HG03442 (cell line): Measurements from ENCODE around the gene LRRC4C.

ENCODE experiments used
- ATAC-seq: cut with Tn5 transposase; IDR thresholded peaks from one replicate; pipeline ENCODE4 v1.9.1; 2021; ENCODE audit warnings: mild to moderate bottlenecking, moderate library complexity; ENCODE audit not compliant: unreplicated experiment

The LRRC4C gene

DNA sequence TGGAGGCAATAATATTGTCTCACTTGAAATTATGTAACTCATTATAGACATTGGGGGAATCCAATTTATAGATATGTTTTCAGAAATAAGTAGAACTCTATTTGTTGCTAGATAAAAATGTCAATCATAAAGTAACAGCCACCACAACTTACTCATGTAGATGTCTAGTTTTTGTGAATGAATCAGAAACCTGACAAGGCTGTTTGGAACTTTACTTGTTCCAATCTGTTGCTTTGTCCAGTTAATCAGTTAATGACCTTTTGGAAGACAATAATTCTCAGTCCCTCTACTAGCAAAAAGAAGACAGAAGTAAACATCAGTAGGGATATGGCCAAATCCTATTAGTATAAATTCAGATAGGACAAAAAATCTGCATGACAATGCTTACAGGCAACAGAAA lies 1143.3 kb downstream of the LRRC4C start:
- ATAC-seq, result no peak

DNA sequence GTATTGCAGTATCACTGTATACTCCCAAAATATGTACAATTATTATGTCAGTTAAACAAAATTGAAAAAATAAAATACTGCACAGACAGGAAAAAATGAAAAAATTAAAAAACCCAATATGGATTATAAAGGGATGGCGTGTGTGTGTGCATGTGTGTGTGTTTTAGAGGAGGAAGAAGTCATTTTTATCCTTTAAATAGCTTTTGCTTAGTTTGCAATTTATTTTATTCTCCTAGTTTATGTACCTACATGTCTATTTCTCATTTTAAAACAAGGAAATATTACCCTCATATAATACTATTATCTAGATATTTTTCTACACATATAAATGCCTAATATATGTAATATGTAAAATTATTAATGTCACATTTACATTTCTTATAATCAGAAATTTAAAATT lies 1144.3 kb downstream of the LRRC4C start:
- ATAC-seq, result no peak

DNA sequence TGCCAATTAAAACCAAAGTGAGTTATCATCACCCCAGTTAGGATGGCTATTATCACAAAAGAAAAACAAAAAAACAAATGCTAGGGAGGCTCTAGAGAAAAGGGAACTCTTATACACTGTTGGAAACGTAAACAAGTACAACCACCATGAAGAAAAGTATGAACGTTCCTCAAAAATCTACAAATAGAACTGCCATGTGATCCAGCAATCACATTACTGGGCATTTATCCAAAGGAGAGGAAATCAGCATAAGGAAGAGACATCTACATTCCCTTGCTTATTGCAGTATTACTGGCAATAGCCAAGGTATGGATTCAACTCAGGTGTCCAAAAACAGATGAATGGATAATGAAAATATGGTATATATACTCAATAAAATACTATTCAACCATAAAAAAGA lies 1145.1 kb downstream of the LRRC4C start:
- ATAC-seq, result no peak

DNA sequence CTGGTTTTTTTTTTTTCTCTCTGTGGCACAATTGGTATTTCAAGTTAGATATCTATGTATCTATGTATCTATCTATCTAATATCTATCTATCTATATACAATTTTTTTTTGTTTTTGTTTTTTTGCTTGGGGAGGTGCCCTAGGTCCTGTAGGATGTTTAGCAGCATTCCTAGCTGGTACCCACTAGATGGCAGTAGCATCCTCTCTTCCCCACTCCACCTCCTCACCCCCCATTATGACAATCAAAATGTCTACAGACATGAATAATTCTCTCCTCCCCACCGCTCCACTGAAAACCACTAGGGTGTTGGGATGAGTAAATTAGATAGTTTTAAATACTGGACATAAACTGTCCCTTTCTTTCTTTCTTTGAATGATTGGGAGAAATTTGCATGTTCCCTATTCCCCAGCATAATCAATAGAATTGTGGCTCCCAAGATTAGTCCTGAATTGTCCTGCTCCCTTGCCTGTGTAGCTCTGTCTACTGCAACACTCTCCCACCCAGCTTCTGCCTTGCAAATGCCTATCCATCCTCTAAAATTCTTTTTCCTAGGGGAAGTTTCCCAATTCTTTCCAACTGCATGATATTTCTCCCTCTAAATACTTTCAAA lies 1152.4 kb downstream of the LRRC4C start:
- peak; percentile 79 for ATAC-seq

DNA sequence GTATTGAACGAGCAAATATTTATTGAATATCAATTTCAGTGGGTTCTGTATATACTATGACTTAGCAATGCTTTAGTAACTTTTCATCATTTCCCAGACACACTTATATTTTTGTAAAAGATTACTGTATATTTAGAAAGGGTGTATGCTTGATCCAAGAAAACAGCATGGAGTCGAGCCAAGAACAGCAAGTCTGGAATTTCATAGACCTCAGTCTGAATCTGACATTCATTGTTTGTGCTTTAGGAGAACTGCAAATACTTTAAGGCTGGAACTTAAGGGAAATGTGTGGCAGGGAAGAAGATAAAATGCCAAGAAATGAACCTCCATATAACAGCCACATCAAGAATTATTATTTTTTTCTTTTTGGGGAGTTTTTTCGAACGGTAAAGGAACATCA lies 1156.8 kb downstream of the LRRC4C start:
- ATAC-seq, result no peak

DNA sequence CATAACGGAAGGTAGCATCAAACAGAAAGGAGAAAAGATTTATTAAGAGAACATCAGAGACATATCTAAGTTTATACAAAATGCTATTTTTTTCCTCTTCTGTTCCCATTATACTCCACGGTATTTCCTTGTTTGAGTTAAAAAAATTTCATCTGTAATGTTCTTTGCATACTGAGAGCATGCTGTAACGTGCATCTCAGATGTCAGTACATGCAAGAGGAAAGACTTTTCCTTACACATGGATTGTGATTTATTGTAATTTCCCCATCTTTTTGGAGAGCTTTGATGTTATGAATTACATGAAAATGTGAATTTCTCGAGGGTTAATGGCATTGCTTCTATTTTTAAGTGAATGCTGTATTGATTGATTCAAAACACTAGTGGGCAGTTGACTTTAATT lies 1164.0 kb downstream of the LRRC4C start:
- no peak for ATAC-seq

DNA sequence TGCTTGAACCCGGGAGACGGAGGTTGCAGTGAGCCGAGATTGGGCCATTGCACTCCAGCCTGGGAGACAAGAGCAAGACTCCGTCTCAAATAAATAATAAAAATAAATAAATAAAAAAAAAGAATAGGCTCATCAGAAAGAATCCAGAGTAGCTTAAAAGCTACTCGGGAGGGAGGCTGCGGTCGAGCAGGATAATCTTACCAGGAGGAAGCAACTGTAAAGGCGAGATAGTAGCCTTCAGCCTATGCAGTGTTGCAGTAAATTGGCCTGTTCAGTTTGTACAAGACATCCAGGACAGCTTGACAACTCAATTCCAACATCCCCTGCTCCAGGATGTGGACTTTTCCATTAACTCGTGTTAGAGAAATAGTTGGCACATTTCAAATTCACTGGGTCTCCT lies 1164.7 kb downstream of the LRRC4C start:
- no peak for ATAC-seq

DNA sequence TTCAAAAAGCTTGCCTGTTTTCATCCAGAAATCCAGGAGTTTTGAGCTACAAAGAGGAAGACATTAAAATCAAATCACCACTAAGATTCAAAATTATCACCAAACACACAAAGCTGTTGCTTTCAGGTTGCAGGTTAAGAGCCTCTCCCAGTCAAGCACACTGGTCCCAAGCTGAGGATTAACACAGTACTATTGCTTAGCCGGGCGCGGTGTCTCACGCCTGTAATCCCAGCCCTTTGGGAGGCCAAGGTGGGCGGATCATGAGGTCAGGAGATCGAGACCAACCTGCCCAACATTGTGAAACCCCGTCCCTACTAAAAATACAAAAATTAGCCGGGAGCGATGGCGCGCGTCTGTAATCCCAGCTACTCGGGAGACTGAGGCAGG lies 1165.1 kb downstream of the LRRC4C start:
- peak; percentile 23 for ATAC-seq

DNA sequence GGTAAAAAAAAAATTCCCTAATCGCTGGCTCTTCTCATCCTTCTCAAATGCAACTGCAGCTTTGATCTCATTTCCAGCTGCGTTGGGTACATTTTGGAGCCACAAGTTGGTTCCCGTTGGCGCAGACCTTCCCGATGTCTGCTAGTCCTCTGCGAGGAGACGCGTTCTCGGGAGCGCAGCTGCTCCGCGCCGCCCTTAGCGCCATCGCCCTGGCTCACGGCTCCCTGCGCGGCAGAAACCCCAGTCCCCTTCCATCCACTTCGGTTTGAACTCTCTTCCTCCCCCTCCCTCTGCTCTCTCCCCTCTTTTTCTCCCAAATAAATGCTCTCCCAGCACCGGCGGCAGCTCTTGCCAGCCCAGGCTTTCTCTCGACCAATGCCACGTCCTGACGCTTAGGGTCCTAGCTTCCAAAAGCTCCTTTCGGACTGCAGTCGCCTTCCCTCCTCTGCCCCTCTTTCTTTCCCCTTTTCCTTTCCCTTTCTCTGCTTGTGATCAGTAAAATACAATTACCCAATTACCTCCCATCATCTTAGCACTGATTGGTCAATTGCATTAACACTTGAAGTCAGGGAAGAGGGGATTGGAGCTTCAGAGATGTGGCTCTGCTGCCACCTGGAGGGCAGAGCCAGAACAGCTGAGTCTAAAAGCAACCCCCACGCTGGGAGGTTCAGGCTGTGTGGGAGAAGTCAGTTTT lies 1165.7 kb downstream of the LRRC4C start:
- ATAC-seq, result peak; percentile 93

DNA sequence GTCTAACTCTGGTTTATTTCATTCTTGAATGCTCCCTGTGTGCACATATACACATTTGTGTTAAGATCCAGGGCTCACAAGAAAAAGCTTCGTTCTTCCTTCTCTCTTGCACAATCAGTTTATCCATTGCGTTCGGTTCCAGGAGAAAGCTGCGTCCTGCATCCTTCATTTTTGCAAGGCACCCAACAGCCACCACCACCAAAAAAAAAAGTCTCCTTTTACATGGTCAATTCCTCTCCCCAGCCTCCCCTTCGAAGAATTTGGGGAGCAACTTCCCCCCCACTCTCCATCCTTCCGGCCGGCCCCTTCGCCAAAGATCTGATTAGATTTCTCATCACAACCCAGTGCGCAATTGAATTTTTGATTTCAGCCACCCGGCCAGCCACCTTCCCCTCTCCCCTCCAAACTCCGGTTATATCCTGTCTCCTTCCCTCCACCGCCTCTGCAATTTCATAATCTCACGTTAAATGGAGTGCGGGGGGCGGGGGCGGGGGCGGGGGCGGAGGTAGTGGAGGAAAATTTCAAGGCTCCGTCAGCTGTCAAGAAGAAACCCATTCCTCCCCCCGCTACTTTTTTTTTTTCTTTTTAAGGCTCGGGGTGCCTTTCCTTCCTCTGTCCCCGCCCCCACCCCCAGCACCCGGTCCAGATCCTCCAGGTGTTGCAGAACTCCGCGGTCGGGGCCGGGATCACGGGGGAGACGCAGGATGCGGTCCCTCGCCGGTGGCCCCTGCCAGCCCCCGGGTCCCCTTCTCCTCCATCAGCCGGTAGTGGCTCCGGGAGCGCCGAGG lies 1166.5 kb downstream of the LRRC4C start:
- no peak for ATAC-seq

DNA sequence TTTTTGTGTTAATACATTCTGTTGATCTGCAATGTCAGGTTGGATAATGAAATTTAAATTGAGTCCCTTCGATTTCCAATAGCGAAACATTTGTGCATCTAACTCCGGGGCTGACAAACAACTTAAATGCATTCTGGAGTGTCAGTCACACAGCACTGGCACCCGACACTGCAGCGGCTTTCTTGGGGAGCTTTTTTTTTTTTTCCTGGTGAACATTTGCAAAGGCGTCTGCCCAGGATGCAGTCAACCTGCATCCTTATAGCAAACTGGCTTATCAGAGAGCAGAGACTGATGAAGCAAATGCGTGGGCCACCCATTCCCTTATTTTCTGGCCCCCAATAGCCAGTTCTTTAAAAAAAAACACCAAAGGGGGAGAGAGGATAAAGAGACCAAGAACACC lies 1167.7 kb downstream of the LRRC4C start:
- ATAC-seq, result no peak

DNA sequence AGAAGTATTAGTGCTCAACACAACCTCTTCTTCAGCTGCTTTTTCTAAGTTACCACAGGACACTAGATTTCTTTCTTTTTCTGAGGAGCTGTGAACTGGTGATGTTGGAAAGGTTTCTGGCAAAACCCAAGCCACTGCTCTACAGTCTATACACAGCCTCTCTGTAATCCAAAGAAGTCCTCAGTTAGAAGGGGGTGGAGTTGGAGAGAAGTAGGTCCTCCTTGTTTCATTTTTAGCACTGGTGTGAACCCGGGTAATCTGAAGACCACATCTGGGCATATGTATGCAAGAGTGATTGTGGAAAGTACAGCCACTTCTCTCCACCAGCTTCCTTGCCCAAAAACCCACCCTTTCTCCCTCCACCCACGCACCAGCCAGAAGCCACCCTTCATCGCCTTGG lies 1168.1 kb downstream of the LRRC4C start:
- no peak for ATAC-seq

DNA sequence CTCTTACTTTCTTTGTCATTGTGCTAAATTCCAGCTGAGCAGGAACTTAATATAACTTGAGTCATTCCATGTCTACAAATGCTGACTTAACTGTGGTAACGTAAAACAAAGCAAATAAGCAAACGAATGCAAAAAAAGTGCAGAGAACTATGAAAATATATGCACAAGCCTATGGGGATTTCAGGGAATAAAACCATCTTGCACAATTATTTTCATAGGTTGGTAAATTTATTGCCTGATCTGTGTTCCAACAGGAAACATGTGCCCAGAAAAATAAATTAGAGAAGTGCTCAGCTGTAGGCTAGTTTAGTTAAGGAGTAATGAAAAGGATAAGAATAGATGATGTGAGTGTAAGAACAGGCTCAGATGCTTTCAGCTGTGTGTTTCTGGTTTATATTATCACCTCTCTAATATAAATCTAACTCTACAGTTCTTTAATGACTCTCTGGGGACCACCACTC lies 1169.3 kb downstream of the LRRC4C start:
- ATAC-seq, result no peak

DNA sequence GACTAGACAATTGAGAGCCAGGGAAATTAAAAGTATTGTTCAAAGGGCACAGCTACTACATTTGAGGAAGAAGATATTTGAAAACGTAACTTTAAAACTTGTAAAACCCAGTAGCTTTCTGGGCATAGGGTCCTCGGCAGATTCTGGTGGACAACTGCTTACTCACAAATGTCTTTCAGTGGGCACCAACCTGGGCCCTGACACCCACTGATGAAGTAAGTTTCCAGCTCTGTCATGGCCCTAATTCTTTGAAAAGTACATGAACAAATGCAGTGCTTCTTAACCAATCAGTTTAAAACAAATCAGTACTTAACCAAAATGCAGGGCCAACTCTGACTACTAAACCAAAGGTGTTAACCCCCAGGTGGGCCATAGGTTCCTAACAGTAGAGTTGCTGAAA lies 1170.1 kb downstream of the LRRC4C start:
- no peak for ATAC-seq

DNA sequence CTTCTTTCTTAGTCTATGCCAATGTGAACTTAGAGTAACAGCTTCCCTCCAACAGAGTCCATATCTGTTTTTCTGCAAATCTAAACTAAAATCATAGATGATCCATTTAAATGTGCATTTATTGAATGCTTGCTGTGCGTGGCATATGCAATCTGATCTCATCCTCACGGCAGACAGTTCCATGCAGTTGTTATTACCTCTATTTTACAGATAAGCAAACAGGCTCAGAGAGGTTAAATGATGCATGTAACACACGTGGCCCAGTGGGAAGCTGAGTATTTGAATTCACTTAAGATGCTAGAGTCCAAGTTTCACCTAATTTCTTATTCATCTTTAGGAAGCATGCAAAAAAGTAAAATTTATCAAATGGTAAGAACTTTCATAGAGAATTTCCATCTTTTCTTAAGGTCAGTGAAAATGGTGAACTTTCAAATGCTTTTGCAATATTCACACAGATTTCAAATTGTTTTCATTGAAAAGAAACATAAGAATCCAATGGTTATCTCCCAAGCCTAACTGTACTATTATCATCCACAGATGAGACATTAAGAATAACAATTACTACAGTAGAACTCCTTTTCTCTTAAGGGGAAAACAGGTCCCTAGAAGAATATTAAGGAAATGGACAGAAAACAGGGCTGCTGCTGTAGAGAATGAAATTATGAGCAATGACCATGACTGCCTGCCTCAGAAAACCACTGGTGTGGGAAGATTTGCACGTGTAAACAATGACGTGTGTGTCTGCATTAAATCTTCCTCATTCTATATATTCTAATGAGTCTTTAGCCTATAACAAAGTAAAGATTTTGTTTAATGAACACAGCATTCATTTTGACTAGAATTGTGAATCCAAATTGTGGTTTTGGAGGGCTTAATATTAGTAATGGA lies 1171.3 kb downstream of the LRRC4C start:
- no peak for ATAC-seq

DNA sequence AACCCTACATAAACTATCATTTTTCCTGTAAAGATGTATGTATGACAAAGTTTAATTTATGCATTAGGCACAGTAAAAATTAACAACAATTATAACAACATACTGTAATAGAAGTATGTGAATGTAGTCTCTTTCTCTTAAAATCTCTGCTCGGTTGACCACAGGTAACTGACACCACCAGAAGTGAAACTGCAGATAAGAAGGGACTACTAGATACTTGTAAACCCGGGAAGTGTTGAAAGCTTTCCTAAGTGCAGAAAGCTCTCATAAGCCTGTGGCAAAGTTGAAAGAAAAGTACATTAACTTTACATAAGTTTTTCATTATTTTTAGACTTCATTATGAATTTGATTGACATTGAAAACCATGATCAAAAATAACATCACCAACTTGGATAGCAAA lies 1173.3 kb downstream of the LRRC4C start:
- no peak for ATAC-seq

DNA sequence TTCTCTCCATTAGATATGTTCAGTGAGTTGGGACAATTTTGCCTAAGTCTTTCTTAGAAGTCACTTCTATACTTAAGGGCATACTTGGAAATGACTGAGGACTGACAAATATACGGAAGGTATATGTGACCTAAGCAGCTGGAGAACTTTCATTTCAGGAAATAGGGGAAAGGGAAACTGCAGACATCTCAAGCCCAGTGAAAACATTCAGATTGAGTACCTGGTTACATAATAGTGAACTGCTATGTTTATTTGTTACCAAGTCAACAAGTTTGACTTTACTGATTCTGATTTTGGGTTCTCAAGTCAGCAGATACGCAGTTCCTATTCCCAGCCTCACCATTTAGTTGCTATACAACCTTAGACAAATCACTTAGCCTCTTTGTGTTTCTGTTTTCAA lies 1173.9 kb downstream of the LRRC4C start:
- no peak for ATAC-seq

DNA sequence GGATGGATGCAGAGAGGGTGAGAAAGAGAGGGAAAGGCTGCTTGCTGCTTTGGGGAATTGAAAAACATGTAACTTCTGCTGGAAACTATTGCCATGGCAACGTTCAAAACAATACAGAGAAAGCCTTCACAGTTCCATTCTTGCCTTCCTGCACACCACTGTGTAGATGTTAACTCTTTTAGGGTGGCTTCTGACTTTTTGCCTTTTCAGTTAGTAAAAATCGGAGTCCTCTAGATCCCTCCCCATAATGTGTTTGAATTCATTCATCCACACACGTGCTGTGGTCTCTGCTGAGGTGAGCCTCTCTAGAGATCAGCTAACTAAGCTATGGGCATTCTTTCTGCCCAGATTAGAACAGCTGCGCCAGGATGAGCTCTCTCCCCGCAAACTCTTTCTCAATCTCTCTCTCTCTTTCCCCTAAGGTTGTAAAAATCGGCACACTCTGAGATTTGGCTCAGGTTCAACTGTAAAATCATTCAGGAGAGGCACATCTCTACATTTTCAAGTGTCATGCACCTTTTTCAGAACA lies 1178.3 kb downstream of the LRRC4C start:
- ATAC-seq, result no peak

DNA sequence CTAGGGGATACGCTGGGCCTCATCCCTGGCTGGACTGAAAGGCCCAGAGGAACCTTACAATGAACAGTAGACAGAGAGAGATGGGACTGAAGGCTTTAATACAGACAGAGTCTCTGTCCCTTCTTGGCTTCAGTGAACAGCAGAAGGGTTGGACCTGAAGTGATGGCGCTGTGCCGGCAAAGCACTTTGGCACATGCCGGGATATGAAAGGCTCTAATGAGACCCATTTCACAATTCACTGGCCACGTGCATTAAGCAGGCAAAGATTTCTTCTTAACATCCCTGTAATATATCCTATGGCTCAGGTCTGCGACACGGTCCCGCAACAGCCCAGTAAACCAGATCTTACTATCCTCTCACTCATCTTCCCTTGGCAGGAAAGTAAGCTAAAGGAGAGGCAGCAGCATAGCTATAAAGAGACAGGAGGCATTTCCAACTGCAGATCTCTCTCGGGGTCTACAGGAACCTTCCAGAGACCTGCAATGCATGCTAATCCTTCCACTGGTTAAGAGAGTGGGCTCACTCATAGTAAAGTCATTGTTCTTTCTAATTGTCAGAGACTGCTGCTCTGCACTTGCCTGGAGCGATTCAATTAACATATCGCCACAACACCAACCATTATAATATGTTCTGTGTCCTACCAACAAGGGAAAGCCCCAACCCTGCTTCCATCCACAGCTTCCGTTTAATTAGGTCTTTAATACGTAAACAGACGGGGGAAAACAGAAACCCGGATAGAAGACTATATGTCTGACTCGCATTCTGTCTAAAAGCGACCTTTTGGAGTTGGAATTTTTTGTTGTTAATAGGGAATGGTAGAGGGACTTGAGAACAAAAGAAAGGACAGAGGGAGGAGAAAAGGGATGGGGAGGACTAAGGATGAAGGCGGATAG lies 1179.0 kb downstream of the LRRC4C start:
- no peak for ATAC-seq

DNA sequence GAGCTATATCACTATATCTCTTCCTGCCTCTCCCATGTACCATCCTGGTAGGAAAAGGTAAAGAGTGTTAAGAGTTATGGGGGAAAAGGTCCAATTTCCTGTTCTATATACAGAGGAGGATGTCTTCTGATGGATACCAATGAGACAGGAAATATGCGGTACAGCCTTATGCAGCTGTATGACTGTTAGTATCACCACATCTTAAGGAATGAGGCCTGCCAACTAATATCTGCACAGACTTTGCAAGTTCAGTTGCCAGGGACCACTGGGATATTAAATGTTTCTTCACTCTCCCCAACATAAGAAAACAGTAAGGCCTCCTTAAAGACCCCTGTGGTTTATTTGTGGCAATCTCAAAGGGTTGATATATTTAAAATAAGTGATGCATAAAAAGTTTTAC lies 1182.5 kb downstream of the LRRC4C start:
- no peak for ATAC-seq
